K562 (cell line): ENCODE results near the gene RHOV. TPM values are rescaled to one million over a fixed set of nuclear protein-coding genes. Genes with fewer than 3 reads are reported as not detected.

ENCODE experiments used
- ARNT ChIP-seq, 2 experiments: fragments of 450-650 bp; IDR thresholded peaks; 2 replicates each; pipeline ENCODE4 v1.6.1; 2016; ENCODE audit warnings: mild to moderate bottlenecking in 1 of 2
- CHD4 ChIP-seq: fragments of 200-600 bp; sonication (generic); IDR thresholded peaks from 3 replicates; pipeline ENCODE4 v1.6.1; 2012; ENCODE audit warnings: low read depth, mild to moderate bottlenecking, mixed read lengths, low read length, inconsistent platforms; ENCODE audit not compliant: insufficient read depth, insufficient replicate concordance, poor library complexity, severe bottlenecking
- GATAD2A ChIP-seq: fragments of 450-650 bp; IDR thresholded peaks from 2 replicates; pipeline ENCODE4 v1.6.1; 2017
- HCFC1 ChIP-seq: IDR thresholded peaks from 2 replicates; pipeline ENCODE4 v1.6.1; 2012; ENCODE audit warnings: low read depth, low read length, improper control_type of control experiment
- HDAC6 ChIP-seq: IDR thresholded peaks from 2 replicates; pipeline ENCODE4 v1.6.1; 2012; ENCODE audit warnings: low read depth, mild to moderate bottlenecking, control low read depth, inconsistent platforms, low read length, moderate library complexity
- KDM2B ChIP-seq: fragments of 250-450 bp; sonication (Bioruptor Pico); IDR thresholded peaks from 2 replicates; pipeline ENCODE4 v1.8.0; 2021; ENCODE audit warnings: mild to moderate bottlenecking, moderate library complexity
- LARP7 ChIP-seq: fragments of 450-650 bp; IDR thresholded peaks from 2 replicates; pipeline ENCODE4 v1.6.1; 2016
- MAZ ChIP-seq, 2 experiments: fragments of 450-650 bp in 1 of 2; sonication (generic) in 1 of 2; formaldehyde crosslinking; IDR thresholded peaks in 1 of 2; conservative IDR thresholded peaks in 1 of 2; 2 replicates each; pipeline versions ENCODE4 v1.4.0 to v1.5.0; 2020; ENCODE audit warnings: mild to moderate bottlenecking in 1 of 2, missing genetic modification reagents in 1 of 2
- PHF21A ChIP-seq: fragments of 450-650 bp; IDR thresholded peaks from 2 replicates; pipeline ENCODE4 v1.6.1; 2017; ENCODE audit warnings: low read depth, borderline replicate concordance
- PRPF4 ChIP-seq: fragments of 200-400 bp; formaldehyde crosslinking; IDR thresholded peaks from one replicate; pipeline ENCODE4 v1.6.1; 2017; ENCODE audit warnings: low read length, low read depth, mild to moderate bottlenecking; ENCODE audit not compliant: insufficient read depth, poor library complexity, severe bottlenecking
- RFX5 ChIP-seq: IDR thresholded peaks from 2 replicates; pipeline ENCODE4 v1.6.1; 2011; ENCODE audit warnings: low read depth, mild to moderate bottlenecking, improper control_type of control experiment, low read length
- SNIP1 ChIP-seq: fragments of 450-650 bp; IDR thresholded peaks from 2 replicates; pipeline ENCODE4 v1.7.1; 2017; ENCODE audit warnings: low read depth, mild to moderate bottlenecking
- STAT5B ChIP-seq: fragments of 250-450 bp; sonication (Bioruptor Pico); IDR thresholded peaks from 2 replicates; pipeline ENCODE4 v1.8.0; 2021; ENCODE audit warnings: mild to moderate bottlenecking, inconsistent platforms
- TCF3 ChIP-seq: sonication (generic); formaldehyde crosslinking; IDR thresholded peaks from 2 replicates; pipeline ENCODE4 v1.4.0; 2020; ENCODE audit warnings: mild to moderate bottlenecking, missing genetic modification reagents
- TEAD4 ChIP-seq, 2 experiments: sonication (generic) in 1 of 2; formaldehyde crosslinking in 1 of 2; IDR thresholded peaks; 2 replicates each; pipeline versions ENCODE4 v1.6.1 to v1.8.0; 2012 to 2022; ENCODE audit warnings: borderline replicate concordance in 1 of 2, inconsistent platforms in 1 of 2, low read length in 1 of 2, mild to moderate bottlenecking in 1 of 2, missing genetic modification reagents in 1 of 2
- ZC3H11A ChIP-seq: IDR thresholded peaks from 2 replicates; pipeline ENCODE4 v1.6.1; 2012; ENCODE audit warnings: low read depth, low read length, improper control_type of control experiment
- ZKSCAN1 ChIP-seq: fragments of 150-350 bp; IDR thresholded peaks from 2 replicates; pipeline ENCODE4 v1.6.1; 2016; ENCODE audit warnings: low read depth, low read length
- ZNF140 ChIP-seq: fragments of 250-450 bp; sonication (Bioruptor Pico); IDR thresholded peaks from 2 replicates; pipeline ENCODE4 v1.8.0; 2021; ENCODE audit warnings: moderate library complexity, mild to moderate bottlenecking, inconsistent platforms
- ZNF224 ChIP-seq: sonication (generic); formaldehyde crosslinking; IDR thresholded peaks from 2 replicates; pipeline ENCODE4 v1.8.0; 2022; ENCODE audit warnings: mild to moderate bottlenecking, missing genetic modification reagents
- ZNF717 ChIP-seq: fragments of 250-450 bp; sonication (Bioruptor Pico); IDR thresholded peaks from 2 replicates; pipeline ENCODE4 v1.5.0; 2021
- polyA plus RNA-seq, 8 experiments: library from polyadenylated mRNA; depleted of rRNA in 4 of 8; stranded (reverse) in 5 of 8; unstranded in 3 of 8; fragments of >200 nt; fragmentation: Nextera tagmentation in 2 of 8; fragmentation: Illumina TruSeq in 1 of 8; extraction: Ambion mirVana in 2 of 8; extraction: Trizol in 1 of 8; gene quantifications; 2 replicates each; pipeline versions ENCODE4 v1.2.1 to v1.2.3, GENCODE V29; 2011 to 2014; ENCODE audit warnings: inconsistent platforms in 1 of 8, missing spikeins in 1 of 8
- total RNA-seq, 7 experiments: library from RNA; depleted of rRNA in 6 of 7; stranded (reverse); fragments of >200 nt in 6 of 7; fragmentation: Illumina TruSeq in 2 of 7; extraction: Trizol in 2 of 7; gene quantifications; 2 replicates each; pipeline versions ENCODE4 v1.2.1 to v1.2.3, GENCODE V29; 2011 to 2021; ENCODE audit warnings: low replicate concordance in 1 of 7
- TF ChIP-seq, protein P1 (sequence below): fragments of 450-650 bp; IDR thresholded peaks from 2 replicates; pipeline ENCODE4 v1.6.1; 2016; ENCODE audit warnings: low read depth, mild to moderate bottlenecking, moderate library complexity
- TF ChIP-seq, protein P2 (sequence below): fragments of 250-450 bp; sonication (Bioruptor Pico); IDR thresholded peaks from 2 replicates; pipeline ENCODE4 v1.4.0; 2020; ENCODE audit warnings: mild to moderate bottlenecking, moderate library complexity
- TF ChIP-seq, protein P3 (sequence below): sonication (generic); formaldehyde crosslinking; IDR thresholded peaks from 2 replicates; pipeline ENCODE4 v1.9.0; 2022; ENCODE audit warnings: mild to moderate bottlenecking, missing genetic modification reagents

The RHOV gene
- total and polyA plus RNA-seq, 9 of the 15 experiments (the other 6 are each of a cell fraction or from before 2014, with no cell fraction given) = 0.08 to 2.0 (median 1.1) TPM

DNA sequence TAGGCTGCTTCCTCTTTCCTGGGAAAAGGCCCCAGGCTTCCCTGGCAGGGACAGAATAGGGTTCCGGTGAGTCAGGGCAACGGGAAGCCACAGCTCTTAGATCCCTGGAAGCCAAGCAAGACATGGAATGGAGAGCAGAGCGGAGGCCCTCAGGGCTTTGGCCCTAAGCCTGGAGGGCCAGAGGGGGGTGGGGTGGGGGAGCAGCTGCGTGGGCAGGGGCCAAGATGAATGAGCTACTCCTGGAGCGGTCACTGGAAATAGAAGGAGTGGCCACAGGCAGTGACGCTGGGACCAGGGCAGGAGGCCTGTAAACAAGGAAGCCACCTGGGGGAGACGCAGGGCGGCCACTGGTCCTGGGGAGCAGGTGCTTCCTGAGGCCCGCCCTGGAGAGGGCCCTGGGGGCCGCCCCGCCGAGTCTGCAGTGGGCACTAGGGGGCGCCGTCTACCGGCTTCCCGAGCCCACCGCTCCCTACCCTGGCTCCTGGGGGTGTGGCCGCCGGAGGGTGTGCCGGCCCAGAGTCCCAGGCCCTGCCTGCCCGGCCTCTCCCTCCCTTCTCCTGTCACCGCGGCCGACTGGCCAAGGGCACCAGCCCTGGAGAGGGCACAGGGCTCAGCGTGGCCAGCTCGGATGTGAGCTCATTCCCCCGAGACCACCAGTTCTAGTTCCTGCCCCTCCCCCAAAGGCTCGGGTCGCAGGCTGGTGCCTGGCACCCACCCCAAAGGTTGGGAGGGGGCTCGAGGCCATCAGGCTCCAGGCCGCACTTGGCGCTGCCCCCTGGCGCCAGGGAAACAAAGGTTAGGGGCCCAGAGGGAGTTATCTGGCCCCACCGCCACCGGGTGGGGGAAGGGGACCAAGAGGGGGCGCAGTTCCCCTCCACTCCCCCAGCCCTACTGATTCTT, 32.3 kb upstream of the RHOV start (continued):
- TF ChIP-seq, protein P1, sequence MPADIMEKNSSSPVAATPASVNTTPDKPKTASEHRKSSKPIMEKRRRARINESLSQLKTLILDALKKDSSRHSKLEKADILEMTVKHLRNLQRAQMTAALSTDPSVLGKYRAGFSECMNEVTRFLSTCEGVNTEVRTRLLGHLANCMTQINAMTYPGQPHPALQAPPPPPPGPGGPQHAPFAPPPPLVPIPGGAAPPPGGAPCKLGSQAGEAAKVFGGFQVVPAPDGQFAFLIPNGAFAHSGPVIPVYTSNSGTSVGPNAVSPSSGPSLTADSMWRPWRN = no peak
- no peak for TF ChIP-seq TCF3
- TF ChIP-seq HDAC6 = no peak
- peak; percentile 22; the same call in 1 of the 2 replicates for TF ChIP-seq ZKSCAN1
- no peak for TF ChIP-seq ARNT (IDR thresholded peaks at IDR 0.05)
- TF ChIP-seq SNIP1 = no peak
- TF ChIP-seq, protein P2, sequence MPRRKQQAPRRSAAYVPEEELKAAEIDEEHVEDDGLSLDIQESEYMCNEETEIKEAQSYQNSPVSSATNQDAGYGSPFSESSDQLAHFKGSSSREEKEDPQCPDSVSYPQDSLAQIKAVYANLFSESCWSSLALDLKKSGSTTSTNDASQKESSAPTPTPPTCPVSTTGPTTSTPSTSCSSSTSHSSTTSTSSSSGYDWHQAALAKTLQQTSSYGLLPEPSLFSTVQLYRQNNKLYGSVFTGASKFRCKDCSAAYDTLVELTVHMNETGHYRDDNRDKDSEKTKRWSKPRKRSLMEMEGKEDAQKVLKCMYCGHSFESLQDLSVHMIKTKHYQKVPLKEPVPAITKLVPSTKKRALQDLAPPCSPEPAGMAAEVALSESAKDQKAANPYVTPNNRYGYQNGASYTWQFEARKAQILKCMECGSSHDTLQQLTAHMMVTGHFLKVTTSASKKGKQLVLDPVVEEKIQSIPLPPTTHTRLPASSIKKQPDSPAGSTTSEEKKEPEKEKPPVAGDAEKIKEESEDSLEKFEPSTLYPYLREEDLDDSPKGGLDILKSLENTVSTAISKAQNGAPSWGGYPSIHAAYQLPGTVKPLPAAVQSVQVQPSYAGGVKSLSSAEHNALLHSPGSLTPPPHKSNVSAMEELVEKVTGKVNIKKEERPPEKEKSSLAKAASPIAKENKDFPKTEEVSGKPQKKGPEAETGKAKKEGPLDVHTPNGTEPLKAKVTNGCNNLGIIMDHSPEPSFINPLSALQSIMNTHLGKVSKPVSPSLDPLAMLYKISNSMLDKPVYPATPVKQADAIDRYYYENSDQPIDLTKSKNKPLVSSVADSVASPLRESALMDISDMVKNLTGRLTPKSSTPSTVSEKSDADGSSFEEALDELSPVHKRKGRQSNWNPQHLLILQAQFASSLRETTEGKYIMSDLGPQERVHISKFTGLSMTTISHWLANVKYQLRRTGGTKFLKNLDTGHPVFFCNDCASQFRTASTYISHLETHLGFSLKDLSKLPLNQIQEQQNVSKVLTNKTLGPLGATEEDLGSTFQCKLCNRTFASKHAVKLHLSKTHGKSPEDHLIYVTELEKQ (CRISPR knock-in tag) = no peak
- no peak for TF ChIP-seq TEAD4 (IDR thresholded peaks at IDR 0.05; ENCODE audit: low read length)
- TF ChIP-seq TEAD4 (CRISPR knock-in tag; IDR thresholded peaks at IDR 0.05; ENCODE audit: borderline replicate concordance) = no peak
- TF ChIP-seq ZC3H11A = peak; percentile 77; the same call in 1 of the 2 replicates
- TF ChIP-seq GATAD2A = no peak
- peak; percentile 56 to 97; a peak in 2 of 4 replicates for TF ChIP-seq MAZ (CRISPR knock-in tag; conservative IDR thresholded peaks at IDR 0.05 in 1 of 2, IDR thresholded peaks at IDR 0.05 in 1 of 2)
- no peak for TF ChIP-seq HCFC1
- 0 out of 2 replicates have a peak, but pooled peaks have one; percentile 16 for TF ChIP-seq LARP7
- no peak for TF ChIP-seq CHD4
- TF ChIP-seq STAT5B (CRISPR knock-in tag) = no peak
- no peak for TF ChIP-seq PRPF4
- TF ChIP-seq, protein P3, sequence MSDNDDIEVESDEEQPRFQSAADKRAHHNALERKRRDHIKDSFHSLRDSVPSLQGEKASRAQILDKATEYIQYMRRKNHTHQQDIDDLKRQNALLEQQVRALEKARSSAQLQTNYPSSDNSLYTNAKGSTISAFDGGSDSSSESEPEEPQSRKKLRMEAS (CRISPR knock-in tag) = peak; percentile 16; the same call in 1 of the 2 replicates
- no peak for TF ChIP-seq ZNF140 (CRISPR knock-in tag)
- TF ChIP-seq ZNF224 (CRISPR knock-in tag) = no peak
- TF ChIP-seq KDM2B (CRISPR knock-in tag) = no peak
- TF ChIP-seq RFX5 = no peak
- 0 out of 2 replicates have a peak, but pooled peaks have one; percentile 29 for TF ChIP-seq PHF21A
- no peak for TF ChIP-seq ZNF717 (CRISPR knock-in tag)
